Sciatic nerve (tissue), 2 donors: ENCODE measurements around the gene TTC23. TPM values are rescaled to one million over a fixed set of nuclear protein-coding genes. Genes with fewer than 3 reads are reported as not detected.

Experiments used
- ATAC-seq: fragments of 200-7000 bp; cut with Tn5 transposase; one replicate; pipeline ENCODE4 v1.9.1; 2020; ENCODE audit warnings: mild to moderate bottlenecking, moderate library complexity
- DNase-seq: peaks from one replicate; pipeline ENCODE4 v3.0.0-alpha.2; 2020; ENCODE audit warnings: low spot score
- intact Hi-C: fragments of 100-400 bp; cut with DNase I; formaldehyde crosslinking; loops from one replicate; pipeline ENCODE4 v1.14.2; 2022
- total RNA-seq: library from RNA; stranded (reverse); fragmentation: NEBNext Ultra II Directional; extraction: Animal tissue kit (Norgen Biotek cat#: 25700); gene quantifications from one replicate; pipeline ENCODE4 v1.2.1, GENCODE V29; 2021
- donor health status: DM: no; HTN: no; CAD: no.
- donor health status: DM: no; HTN: no; CAD: no.

The TTC23 gene, protein sequence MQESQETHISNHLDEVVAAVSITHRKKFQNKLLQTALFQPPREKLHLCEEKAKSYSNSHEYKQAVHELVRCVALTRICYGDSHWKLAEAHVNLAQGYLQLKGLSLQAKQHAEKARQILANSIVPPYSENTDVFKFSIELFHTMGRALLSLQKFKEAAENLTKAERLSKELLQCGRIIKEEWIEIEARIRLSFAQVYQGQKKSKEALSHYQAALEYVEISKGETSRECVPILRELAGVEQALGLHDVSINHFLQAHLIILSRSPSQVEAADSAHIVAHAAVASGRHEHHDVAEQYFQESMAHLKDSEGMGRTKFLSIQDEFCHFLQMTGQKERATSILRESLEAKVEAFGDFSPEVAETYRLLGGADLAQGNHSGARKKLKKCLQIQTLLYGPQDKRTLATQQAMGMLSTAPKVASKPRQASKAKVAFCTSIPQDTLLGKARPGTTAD
- 26.7 TPM for total RNA-seq

GRCh38 chr15:99249270-99249841 lies at the start of gene TTC23:
TSS of gene TTC23 (minus strand) at chr15:99249581. CDS start at chr15:99228712, 20,869 bp downstream.
- ATAC-seq = peak; percentile 72
- intact Hi-C loops = no loop called here
- no peak for DNase-seq

DNA sequence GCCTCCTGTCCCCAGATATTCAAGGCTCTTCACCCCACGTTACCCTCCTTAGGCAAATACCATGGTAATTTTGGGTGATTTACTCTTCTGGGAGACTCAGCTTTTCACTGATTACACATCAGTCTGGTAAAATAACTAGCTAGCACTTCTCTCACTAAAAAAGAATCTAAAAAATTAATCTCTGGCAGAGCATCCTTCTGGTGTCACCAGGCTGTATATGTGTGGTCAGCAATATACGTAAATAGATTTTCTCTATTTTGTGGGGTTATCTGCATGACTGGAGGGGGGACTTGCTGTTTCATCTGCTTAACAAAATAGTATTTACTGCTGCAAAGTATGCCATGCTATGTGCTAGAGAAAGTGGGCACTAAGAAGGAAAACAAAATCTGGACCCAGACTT lies 47.0 kb upstream of the TTC23 start:
- intact Hi-C loops = no loop called here
- ATAC-seq = no peak
- no peak for DNase-seq

DNA sequence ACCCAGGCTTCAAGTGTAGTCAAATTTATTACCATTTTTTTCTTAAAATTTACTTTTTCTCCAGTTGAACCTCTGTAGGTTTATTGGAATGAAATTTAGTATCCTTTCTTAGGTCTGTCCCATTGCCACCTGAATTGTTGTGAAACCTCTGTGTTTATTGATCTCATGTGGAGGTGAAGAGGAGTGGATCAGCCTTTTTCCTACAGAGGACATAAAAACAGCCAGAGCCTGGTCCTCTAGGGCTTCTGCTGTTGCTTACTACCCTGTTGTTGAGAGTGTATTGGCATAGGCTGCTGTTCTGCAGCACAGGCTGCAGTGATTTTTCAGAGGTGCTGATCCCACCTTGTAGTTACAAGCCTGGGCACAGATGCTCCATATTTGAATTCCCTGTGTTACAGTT lies 46.5 kb upstream of the TTC23 start:
- ATAC-seq = no peak
- DNase-seq = no peak
- intact Hi-C loops = no loop called here

- no peak for ATAC-seq
- intact Hi-C loops = no loop called here
- DNase-seq = no peak
These were observed 42.3 kb upstream of the TTC23 start for GRCh38 chr15:99291643-99292042.

GRCh38 chr15:99283717-99284116 lies 34.3 kb upstream of the TTC23 start:
- ATAC-seq = no peak
- no peak for DNase-seq
- intact Hi-C loops = no loop called here

- ATAC-seq (no peak), DNase-seq (no peak)
- intact Hi-C loops = no loop called here
These were observed 33.2 kb upstream of the TTC23 start for GRCh38 chr15:99282586-99282985.

DNA sequence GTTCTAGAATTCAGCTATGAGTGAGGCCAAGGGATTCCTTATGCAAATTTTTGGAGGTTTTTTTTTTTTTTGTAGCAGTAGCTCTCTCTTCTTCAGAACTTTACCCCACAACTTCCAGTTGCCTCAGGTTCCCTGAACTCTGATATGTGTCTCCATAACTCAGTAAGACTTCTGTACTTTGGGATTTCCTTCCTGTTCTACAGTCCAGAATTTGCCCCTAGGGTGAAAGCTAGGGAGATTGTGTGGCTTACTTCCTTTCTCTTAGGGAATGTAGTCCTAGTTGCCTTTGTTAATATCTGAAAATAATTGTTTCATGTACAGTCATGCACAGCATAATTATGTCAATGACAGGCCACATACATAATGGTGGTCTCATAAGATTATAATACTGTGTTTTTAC lies 32.7 kb upstream of the TTC23 start:
- ATAC-seq = no peak
- intact Hi-C loops = no loop called here
- DNase-seq = no peak

DNA sequence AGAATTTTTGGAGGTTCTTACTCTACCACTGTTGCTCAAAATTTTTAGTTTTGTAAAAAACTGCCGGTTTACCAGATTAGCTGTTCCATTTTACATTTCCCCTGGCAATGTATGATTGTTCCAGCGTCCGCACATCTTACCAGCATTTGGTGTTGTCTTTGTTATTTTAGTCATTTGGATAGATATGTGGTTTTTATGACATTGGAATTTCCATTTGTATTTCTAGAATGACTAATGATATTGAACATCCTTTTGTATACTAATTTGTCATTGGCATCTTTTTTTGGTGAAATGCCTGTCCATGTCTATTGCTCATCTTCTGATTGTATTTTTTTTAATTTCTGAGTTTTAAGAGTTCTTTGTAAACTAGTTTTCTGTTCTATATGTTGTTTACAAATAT lies 30.4 kb upstream of the TTC23 start:
- intact Hi-C loops = no loop called here

GRCh38 chr15:99279290-99279689 lies 29.9 kb upstream of the TTC23 start:
- ATAC-seq = no peak
- no peak for DNase-seq
- intact Hi-C loops = no loop called here

More for the DNA sequence above, 30.4 kb upstream of the TTC23 start:
- DNase-seq = no peak
- ATAC-seq = no peak

DNA sequence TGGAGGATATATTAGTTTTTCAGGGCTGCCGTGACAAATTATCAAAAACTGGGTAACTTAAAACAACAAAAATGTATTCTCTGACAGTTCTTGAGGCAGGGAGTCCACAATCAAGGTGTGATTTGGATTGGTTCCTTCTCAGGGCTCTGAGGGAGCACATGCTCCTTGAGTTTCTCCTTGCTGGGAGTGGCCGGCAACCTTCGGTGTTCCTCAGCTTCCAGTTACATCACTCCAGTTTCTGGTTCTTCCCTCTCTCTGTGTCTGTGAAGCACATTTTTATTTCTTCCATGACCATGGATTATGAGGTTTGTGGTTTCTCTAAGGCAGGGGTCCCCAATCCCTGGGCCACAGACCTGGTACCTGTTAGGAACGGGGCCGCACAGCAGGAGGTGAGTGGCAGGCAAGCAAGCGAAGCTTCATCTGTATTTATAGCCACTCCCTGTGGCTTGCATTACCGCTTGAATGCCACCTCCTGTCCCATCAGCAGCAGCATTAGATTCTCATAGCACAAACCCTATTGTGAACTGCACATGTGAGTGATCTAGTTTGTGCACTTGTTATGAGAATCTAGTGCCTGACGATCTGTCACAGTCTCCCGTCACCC lies 26.2 kb upstream of the TTC23 start:
- ATAC-seq (no peak), DNase-seq (no peak)
- intact Hi-C loops = no loop called here

DNA sequence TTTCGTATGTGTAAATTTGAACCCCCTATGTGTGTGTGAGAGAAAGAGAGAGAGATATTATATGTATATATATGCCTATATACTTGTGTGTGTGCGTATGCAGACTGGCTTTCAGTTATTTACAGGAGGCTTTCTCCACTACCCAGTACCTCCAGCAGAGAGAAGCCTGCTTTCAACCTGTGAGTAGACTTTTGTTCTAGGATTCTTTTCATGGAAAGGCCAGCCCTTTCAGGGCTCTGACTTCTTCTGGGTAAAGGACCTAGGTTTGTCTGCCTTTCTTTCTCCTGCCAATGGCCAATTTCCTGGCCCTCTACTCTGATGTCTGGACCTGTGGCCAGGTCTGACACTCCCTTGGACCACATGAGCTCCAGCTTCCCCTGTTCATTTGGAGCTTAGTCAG lies 25.7 kb upstream of the TTC23 start:
- ATAC-seq = no peak
- intact Hi-C loops = no loop called here
- no peak for DNase-seq

DNA sequence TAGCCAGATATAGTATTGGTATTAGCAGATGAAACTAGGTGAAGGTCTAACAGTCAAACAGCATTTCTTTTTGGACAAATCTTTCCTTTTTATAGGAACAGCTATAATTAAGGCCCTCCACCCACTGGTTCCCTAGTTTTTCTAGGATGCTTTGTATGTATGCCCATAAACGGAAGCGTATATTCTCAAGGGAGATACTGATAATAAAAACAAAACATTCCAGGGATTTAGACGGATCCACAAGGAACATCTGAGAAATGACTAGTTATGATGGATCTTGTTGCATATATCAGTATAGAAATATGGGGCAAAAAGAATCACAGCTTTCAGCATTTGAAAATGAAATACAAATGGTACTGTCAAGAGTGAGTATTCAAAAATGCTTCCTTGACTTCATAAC lies 24.4 kb upstream of the TTC23 start:
- no peak for DNase-seq
- no peak for ATAC-seq
- intact Hi-C loops = no loop called here

GRCh38 chr15:99268431-99268830 lies 19.1 kb upstream of the TTC23 start:
- intact Hi-C loops = no loop called here
- no peak for ATAC-seq
- no peak for DNase-seq

GRCh38 chr15:99267957-99268356 lies 18.6 kb upstream of the TTC23 start:
- intact Hi-C loops = no loop called here
- no peak for ATAC-seq
- DNase-seq = no peak

- no peak for DNase-seq
- no peak for ATAC-seq
- intact Hi-C loops = no loop called here
These were observed 16.2 kb upstream of the TTC23 start for GRCh38 chr15:99265541-99266070.

DNA sequence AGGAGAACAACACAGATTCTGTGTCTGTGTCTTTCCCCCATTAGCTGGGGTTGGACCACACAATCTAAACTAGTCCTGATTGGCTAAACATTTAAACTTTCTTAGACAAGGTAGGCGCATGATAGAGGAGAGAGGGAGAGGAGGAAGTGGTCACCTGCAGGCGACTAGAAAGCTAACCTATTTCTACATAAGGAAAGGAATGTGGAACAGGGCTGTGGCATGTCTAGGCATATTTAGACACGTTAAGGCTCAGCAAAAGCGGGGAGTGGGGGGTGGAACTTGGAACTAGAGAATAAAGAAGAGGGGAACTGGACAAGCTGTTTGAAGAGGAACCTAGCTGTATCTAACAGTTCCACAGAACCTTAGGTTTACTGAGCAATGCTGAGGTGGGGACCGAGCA lies 14.7 kb upstream of the TTC23 start:
- ATAC-seq (no peak), DNase-seq (no peak)
- intact Hi-C loops = no loop called here

DNA sequence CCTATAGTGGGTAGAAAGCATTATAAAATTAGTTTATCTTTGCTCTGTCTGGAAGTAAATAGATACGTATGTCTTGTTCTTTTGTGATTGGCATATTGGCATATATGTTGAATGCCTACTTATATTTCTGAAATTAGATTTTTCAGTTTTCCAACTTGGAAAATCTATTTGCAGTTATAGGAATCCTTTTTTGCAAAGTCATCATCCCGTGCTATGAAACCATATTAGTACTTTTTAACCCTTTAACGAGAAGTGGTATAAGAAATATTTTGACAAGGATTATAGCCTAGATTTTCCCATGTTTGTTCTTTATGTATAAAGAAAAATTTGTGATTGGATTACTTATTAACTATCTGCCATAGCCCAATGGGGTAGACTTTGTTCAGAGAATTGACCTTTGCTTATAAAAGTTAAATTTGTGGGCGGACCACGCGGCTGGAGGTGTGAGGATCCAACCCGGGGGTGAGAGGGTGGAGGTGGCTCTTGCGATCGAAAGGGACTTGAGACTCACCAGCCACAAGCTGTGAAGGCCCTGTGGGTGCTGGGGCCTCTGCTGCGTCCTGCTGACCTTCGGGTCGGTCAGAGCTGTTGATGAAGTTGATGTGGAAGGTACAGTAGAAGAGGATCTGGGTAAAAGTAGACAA lies 7.8 kb upstream of the TTC23 start:
- intact Hi-C loops = no loop called here
- no peak for DNase-seq
- ATAC-seq = no peak

DNA sequence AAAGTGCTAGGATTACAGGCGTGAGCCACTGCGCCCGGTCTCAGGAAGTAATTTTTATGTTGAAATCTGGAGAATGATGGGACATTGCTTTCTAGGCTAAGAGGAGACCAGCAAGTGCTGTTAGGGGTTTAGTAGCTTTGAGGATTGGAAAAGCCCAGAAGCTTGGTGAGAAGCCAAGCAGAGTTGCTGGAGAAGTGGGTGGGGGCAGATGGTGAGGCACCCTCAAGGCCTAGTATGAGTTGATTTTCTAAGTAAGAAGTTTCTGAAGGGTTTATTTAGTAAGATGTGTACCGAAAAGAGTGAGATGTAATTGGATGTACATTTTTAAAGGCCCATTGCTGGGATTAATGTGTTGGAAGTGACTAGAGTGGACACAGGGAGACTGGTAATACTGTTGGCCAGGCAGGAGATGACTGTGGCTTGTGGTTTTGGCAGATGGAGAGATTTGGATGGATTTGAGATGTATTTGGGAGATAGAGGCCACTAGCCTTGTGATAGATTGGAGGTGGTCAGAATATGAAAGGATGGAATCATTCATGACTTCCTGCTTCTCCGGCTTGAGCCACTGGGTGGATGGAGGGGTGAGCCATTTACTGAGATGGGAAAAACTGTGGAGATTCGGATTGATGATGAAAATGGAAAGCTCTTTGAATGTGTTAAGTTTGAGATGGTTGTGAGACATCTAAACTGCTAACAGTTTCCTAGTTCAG lies 4.2 kb upstream of the TTC23 start:
- intact Hi-C loops = no loop called here

GRCh38 chr15:99252326-99252725 lies 2.9 kb upstream of the TTC23 start:
- no peak for ATAC-seq
- DNase-seq = no peak
- intact Hi-C loops = no loop called here

More for the DNA sequence above, 4.2 kb upstream of the TTC23 start:
- ATAC-seq (no peak), DNase-seq (no peak)
